Endometrial microvascular endothelial cells (primary cell): ENCODE results near the gene TRPM3. TPM values are rescaled to one million over a fixed set of nuclear protein-coding genes. Genes with fewer than 3 reads are reported as not detected.

Experiments used
- in situ Hi-C: cut with HindIII; loops from 2 replicates; pipeline ENCODE4 v1.10.0; 2017; ENCODE audit warnings: low sequenced_read_pairs, low pct_unique_long_range_greater_than_20kb; ENCODE audit errors: inconsistent ontology term
- total RNA-seq: library from RNA; depleted of rRNA; stranded (reverse); fragments of >200 nt; gene quantifications from one replicate; pipeline ENCODE4 v1.2.3, GENCODE V29; 2015; ENCODE audit errors: inconsistent ontology term

The TRPM3 gene
- total RNA-seq, 1 donor from 2014 or later: under 0.01 TPM

DNA sequence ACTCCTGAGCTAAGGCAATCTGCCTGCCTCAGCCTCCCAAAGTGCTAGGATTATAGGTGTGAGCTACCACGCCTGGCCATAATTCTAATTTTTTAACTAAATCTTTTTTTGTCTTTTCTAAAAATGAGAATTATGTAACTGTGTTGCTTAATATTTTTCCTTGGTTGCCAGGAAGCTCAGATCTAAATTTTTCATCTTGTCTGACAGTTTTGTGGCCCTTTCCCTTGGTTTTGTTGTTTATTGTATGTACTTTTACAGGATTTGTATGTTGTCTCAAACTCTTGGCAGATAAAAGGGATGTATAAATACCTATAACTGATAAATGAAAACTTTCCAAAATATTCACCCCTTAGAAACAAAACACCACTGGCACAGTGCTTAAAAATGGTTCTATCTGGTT lies 618.7 kb downstream of the TRPM3 start:
- in situ Hi-C loops: no loop called here

DNA sequence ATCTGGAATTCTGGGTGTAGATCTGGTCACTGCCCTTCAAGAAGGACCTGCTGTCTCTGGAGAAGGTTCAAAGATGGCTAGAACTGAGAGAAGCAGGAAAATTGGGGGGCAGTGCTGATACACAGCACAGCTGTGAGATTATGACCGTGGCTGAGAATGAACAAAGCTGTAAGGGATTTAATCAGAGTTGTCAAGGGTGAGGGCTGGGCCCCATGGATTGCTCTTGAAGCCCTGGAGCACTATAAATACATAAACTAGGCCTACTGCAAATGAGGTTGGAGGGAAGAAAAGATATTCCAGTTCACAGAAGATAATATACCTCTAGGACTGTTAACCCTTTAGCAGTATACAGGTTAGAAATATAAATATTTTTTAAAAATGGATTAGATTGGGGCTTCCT lies 620.6 kb downstream of the TRPM3 start:
- in situ Hi-C loops: no loop called here

DNA sequence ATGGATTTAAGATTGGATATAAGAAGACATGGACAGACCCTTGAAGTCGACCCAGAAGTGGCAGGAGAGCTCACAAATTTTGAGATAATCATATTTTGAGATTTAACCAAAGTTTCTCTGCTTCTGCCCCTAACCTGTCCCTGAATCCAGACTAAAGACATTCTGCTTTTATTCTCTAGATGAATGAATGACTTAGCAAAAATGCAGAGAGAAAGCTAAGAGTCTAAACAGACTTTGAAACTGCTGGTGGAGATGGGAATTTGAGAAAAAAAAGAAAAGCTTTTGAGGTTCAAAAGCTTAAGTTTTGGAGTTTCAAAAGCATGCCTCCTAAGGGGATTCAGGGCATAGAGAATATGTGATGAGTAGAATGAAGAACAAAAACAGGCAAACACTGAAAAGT lies 621.8 kb downstream of the TRPM3 start:
- in situ Hi-C loops: no loop called here

DNA sequence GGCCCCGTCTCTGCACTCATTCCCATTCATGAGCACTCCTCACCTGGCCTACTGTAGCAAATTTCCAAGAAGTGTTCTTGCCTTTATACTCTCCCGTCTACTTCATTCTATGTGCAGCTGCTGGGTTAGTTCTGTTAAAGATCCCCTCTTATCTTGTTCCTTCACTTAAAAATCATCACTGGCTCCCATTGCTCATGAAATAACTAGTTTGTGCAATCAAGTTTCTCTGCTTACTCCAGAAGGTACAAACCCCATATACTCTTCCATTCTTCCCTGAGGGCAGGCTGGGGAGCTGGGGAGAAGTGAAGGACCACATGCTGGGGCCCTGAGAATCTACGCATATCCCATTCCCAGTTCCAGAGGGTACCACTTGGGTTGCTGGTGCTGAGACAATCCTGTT lies 622.6 kb downstream of the TRPM3 start:
- in situ Hi-C loops: no loop called here

DNA sequence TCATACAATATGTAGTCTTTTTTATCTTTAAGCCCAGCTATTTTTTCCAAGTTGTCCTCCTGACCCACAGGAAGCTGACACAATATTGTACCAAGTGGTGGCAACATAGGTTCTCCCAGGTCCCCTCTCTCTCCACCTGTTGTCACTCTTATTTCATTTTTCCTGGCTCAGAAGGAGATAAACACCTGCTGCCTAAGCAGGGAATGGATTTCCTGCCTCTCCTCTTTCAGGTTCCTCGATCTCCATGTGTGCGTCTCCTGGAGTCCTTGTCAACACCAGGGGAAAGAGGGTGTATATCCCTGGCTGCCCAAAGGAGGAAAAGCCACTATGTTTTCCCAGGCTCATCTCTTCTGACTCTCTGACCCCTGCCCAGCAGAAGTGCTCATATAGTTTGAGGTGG lies 625.2 kb downstream of the TRPM3 start:
- in situ Hi-C loops: no loop called here

DNA sequence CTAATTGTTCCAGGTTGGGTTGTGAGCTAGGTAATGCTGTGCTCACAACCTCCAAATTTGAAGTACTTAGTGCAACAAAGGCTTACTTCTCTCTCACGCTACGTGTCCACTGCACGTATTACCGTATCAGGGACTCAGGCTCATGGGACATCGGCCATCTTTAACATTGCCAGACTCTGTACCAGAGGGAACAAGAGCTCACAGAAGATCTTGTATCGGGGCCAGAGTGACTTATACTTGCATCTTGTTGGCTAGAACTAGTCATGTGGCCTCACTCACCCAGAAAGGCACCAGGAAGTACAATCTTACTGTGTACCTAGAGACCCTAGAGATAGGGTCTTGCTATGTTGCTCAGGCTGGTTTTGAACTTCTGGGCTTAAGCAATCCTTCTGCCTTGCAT lies 625.9 kb downstream of the TRPM3 start:
- in situ Hi-C loops: no loop called here

DNA sequence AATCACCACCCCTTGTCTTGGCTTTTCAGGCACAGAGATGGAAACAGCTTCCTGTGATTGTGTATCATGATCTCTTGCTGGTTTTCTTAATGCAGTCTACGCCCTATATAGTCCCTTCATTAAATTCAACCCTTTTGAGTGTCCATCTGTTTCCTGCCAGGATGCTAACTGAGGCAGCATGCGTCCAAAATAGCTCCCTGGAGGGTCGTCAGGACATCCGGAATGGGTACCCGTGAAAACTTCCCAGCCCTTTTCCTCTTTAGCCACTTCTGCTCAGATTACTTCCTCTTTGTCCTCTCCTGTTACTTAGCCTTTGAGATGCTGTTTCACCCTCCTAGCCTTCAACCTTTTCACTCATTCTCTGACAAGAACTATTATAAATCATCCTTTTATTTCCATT lies 627.2 kb downstream of the TRPM3 start:
- in situ Hi-C loops: no loop called here

DNA sequence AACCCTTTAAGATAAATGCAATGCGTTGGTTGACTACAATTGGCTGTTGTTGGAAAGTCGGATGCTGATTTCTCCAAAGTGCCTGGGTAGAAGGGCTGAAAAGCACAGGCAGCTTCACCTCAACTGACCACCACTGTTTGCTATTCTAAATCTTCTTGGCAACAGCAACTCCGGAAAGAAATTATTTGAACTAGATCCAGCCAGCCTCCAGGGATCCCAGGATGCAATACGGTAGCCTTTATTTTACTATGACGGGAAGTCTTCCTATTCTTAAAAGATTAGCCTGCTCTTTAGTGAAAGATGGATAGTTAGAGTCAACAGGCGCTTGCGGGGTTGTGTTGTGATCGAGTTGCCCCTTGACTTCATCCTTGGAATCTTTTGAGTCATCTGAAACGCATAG lies 628.4 kb downstream of the TRPM3 start:
- in situ Hi-C loops: no loop called here

DNA sequence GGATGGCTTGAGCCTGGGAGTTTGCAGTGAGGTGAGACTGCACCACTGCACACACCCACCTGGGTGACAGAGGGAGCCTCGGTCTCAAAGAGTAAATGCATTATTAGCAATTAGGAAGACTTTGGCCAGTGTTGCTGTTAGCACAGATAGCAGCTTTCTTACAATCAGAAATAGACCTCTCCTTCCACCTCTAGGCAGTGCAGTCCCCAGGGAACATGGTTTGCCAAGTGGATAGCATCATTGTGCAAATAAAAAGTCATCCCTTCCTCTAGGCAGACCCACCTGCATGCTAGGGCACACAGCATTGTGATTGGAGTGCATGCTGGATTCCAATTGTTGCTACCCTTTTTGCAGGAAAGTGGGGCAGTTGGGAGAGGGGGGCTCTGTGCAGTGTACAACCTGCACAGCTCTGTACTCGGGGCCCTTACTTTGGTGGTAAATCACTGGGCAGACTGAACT lies 629.1 kb downstream of the TRPM3 start:
- in situ Hi-C loops: no loop called here

DNA sequence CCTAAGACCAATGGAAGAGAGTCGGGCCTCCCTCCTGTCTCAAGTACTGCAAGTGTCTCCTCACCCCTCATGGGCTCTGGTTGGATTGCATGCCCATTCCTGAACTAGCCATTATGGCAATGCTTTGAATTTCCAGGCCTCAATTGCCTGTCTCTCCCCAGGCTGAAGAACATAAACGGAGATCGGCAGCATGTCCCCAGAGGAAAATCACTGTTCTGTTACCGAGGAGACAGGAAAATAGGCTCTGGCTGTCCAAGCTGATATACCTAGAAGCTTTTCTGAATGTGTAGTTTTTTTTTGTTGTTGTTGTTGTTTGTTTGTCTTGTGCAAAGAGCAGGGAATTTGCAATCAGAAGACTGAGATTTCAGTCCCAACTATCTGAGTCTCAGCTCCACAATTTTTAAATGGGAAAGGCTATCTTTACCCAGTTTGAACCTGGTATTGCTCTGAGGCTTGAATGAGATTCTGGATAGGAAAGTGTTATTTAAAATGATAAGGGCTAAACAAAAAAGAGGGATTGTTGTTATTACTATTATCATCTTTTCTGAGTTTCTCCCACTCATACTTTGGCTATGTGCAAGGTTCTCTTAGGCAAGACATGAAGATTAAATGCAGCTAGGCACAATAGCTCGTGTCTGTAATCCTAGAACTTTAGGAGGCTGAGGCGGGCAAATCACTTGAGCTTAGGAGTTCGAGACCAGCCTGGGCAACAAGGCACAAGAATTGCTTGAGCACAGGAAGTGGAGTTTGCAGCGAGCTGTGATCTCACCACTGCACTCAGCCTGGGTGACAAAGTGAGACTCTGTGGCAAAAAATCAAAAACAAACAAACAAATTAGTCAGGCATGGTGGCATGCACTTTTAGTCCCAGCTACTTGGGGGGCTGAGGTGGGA lies 629.7 kb downstream of the TRPM3 start:
- in situ Hi-C loops: no loop called here

DNA sequence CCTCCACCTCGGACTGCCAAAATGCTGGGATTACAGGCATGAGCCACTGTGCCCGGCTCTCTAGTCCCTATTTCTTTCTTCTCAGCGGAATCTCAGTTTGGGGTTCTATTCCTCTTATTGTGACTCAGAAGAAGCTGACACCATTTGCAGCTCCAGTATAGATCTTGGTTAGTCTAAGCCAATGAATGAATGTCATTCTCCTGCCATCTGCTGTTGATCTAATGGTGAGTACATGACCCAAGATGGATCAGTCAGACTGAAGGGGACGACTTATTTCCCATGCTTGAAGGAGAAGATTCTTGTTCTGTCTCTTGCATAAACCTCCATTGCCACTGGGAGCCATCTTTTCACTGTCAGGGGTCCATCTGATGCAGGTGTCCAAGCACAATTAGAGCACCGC lies 630.9 kb downstream of the TRPM3 start:
- in situ Hi-C loops: no loop called here

DNA sequence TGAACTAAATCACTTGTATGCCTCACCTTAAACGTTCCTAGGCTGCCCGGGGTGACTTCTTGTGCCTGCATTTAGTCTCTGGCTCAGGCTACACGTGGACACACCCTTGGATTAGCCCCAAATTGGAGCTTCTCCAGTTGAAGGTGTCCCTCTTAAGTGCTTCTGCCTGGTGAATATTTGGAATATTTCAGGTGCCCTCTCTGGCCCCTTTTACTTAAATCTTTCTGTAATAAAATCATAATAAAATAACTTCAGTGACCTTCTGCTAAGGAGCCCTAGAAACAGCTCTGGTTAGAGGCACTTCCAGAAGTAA lies 632.7 kb downstream of the TRPM3 start:
- in situ Hi-C loops: no loop called here

DNA sequence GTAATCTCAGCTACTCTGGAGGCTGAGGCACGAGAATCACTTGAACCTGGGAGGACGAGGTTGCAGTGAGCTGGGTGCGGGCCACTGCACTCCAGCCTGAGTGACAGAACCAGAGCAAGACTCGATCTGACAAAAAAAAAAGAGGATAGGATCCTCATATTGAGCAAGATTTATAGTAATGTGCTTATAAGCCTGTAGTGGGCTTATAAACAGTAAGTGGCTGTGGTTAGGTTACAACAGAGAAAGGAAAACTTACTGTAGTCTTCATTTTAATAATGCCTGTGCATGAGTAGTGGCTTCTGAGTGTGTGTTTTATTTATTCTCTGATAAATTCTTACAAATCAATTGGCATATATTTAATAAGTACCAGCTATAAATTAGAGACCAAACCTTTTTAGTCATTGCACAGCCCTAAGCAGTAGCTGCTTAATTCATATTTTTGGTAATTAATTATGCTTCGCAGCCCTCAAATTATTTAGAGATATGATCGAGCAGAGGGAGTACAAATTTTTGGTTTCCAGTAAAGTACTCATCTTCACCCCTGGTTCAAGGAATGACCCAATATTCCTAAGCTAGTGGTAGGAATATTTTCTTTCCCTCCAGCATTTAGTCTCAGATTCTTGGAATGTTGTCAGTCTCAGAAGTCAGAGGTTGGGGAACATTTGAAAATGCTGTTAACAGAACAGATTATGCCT lies 633.2 kb downstream of the TRPM3 start:
- in situ Hi-C loops: no loop called here

DNA sequence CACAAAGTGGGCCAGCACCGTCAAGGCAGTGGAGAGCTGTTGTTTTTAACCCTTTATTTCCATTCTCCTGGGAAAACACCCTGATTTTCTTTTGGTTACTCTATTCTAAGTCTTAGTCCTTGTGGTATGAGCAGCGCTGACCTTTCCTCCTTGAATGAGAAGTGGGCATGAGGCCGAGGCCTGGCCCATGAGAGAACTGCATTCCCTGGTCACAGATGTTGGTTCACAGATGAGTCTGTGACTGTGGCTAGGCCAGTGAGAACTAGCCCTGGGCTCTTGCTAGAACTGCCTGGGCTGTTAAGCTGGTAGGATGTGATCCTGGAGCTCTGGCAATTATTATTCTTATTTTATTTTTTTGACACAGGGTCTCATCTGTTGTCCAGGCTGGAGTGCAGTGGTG lies 635.3 kb downstream of the TRPM3 start:
- in situ Hi-C loops: no loop called here

DNA sequence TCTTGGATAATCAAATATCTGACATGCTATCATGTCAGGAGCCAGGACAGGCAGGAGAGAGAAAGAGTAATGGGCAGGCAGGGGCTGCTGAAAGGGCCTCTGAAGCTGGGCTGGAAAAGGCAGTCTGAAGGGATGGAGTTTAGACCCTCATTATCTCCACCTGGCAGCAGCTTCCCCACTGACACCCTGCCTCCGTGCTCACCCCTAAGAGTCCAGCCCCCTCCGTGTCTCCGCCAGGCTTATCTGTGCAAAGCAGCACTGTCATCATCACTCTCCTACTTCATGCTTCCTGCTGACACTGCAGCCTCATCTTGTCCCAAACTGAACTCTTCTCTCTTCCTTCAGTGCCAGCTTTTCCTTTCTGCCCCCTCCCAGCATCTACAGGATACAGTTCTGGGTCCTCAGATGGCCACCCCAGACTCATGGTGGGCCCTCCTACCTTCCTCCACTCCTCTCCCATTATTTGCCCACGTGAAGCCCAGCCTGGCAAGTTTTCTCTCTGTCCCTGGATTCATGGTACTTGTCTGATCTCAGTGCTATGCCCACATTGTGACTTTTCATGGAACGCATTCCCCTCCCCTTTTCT lies 636.1 kb downstream of the TRPM3 start:
- in situ Hi-C loops: no loop called here

DNA sequence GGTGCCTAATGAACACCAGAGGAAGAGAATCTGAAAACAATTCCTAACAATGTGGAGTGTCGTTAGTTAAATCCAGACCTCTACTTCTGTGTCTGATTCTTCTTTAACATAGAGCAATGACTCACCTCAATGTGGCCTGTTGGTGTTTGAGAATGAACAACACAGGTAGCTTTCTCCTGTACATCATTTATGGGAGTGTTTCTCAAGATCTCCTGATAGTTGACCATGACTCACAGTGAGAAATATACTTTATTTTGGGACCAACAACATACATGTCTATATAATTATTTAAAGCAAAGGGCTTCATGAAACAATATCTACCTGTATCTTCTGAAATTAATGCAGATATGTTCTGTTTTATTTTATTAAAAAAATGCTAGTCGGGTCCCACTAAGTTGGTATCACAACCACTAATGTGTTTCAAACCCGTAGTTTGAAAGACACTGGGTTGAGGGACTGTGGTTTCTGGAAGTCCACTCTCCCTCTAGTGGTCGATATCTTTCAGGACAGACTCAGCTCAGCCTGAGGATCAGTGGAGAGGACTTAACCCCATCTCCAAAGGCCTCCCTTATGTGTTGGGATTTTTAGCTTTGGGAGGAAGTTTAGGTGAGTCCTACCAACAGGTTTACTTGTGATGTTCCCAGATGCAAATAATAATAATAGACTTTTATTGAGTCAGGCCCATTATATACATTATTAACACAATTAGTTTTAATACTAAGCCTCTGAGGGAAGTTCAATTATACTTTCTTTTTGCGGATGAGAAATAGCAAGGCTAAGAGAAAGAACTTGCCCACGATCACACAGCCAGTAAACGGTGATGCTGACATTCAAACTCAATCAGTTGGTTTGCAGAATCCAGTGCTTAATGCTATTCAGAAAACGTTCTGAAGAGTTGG lies 636.9 kb downstream of the TRPM3 start:
- in situ Hi-C loops: no loop called here

DNA sequence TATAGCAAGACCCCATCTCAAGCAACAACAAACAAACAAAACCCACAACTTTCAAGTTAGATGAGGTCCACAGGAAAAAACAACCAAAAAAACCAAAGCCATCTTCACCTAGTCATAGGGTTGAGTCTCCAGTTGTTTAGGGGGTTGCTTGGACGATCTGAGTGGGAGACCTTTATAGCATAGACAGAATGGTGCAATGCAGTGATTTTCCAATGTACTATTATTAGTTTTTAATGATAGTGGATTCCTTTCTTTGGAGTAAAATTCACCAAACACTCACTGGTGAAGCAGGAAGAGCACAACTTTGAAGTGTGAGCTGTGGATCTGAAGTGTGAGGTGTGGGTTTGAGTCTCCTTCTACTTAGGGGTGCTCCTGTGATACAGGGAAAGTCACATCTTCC lies 640.0 kb downstream of the TRPM3 start:
- in situ Hi-C loops: no loop called here

DNA sequence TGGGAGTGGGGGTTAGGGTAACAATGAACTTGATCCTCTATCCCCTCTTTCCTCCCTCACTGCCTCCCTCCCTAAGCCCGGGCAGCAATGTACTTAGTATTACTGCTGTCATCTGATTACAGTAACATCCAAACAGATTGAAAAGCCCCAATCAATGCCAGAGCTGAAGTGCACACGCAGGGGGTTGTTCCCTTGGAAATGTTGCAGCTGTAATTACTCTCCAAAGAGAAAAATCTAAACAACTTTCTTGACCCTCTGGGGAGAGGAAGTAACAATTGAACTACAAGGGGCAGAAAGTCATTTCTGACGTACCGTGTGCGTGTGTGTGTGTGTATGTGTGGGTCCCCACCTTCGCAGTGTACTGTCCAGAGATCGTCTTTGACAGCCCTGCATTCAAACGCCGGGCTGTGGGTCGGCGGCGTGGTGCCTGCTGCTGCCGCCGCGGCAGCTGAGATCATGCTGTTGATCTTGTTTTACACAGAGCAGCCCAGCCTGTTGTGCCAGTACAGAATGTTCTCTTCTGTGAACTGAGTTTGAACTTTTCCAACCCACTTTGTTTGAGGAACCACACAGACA lies 640.9 kb downstream of the TRPM3 start:
- in situ Hi-C loops: no loop called here

DNA sequence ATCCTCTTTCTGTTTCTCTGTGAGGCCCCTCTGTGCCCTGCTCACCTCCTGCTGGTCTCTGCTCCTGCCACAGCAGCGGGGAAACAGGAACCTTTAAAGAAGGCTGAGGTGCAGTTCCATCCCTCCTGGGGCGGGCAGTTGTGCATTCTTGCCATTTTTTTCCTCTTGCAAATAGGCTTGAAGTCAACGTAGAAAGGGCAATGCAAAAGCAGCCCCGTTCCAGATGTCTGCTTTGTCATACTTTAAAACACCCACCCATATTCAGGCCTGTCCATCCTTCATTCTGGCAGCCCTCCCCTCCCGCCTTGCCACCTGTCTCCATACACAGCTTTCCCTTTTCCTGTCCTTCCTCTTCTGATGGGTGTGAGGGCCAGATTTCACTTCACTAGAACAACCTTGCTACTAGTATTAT lies 641.5 kb downstream of the TRPM3 start:
- in situ Hi-C loops: loop anchor here (5.0 kb wide), 1 partner anchor 58 kb away; no protein-coding TSS in a partner anchor
